ENCODE data around the gene ACP7. TPM values are rescaled to one million over a fixed set of nuclear protein-coding genes. Genes with fewer than 3 reads are reported as not detected.

The ACP7 gene
- polyA plus RNA-seq, 3 donors: 0.31 to 0.76 (median 0.64) TPM

DNA sequence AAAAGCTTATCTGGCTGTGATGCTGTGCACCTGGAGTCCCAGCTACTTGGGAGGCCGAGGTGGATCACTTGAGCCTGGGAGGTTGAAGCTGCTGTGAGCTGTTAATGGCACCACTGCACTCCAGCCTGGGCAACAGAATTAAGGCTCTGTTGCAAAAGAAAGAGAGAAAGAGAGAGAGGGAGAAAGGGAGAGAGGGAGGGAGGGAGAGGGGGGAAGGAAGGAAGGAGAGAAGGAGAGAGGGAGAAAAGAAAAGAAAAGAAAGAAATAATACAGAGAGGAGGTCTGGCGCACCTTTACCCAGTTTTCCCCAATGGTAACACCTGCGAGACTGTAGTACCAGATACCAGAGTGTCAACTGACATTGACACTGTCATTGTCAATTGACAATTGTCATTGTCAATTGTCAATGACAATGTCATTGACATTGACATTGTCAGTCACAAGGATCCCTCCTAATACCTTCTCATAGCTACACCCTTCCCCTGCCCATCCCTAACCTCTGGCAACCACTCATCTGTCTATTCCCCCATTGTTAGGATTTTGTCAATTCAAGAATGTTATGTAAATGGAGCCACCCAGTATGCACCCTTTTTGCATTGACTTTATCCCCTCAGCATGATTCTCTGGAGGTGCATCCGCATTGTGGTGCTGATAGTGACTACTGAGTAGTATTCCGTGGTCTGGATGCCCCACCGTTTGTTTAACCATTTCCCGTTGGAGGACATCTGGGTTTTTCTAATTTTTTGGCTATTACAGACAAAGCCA is 62.7 kb downstream of the ACP7 start:
- DNase-seq (ENCODE audit: low read depth in 3 of 3, low spot score in 2 of 3): no peak

DNA sequence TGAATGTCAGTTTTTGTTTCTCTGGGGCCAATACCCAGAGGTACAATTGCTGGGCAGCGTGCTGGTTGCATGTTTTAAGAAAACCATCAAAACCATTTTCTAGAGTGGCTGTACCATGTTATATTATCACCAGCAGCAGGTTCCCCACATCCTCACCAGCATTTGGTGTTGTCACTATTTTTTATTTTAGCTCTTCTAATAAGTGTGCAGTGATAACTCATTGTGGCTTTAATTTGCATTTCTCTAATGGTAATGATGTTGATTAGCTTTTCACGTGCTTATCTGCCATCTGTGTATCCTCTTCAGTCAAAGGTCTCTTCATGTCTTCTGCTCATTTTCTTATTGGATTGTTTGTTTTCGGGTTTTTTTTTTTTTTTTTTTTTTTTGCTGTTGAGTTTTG is 63.3 kb downstream of the ACP7 start:
- no peak for DNase-seq (ENCODE audit: low read depth in 3 of 3, low spot score in 2 of 3)

DNA sequence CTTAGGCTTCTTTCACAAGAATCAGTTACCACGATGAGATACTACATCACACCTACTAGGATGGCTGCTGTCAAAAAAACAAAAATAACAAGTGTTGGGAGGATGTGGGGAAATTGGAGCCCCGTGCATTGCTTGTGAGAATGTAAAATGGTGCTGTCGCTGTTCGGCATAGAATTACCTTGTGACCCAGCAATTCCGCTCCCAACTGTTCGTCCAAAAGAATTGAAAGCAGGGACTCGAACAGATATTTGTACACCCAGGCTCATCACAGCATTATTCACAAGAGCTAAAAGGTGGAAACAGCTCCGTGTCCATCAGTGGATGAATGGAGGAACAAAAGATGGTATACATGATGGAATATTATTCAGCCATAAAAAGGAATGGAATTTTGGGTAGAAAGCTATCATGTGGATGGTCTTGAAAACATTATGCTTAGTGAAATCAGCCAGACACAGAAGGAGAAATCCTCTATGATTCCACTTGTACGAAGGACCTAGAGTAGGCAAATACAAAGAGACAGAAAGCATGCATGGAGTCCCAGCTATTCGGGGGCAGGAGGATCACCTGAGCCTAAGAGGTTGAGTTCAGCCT is 64.9 kb downstream of the ACP7 start:
- no peak for DNase-seq (ENCODE audit: low read depth in 3 of 3, low spot score in 2 of 3)

DNA sequence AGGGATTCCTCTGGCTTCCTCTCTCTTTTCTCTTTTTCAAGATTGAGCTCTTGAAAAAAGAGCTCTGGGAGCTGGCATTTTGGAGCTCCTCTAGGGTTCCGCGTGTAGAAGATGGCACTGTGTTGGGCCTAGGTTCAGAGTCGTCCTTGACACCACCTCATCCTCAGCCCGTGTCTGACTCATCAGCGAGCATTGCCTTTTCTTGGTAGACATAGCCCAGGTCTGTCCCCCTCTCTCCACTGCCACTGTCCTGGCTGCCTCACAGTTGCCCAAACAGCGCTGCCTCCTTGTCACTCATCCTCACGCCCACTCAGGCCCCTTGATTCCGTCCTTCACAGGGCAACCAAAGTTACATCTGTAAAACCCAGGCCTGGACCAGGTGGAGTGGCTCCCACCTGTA is 66.1 kb downstream of the ACP7 start:
- no peak for DNase-seq (ENCODE audit: low read depth in 3 of 3, low spot score in 2 of 3)

DNA sequence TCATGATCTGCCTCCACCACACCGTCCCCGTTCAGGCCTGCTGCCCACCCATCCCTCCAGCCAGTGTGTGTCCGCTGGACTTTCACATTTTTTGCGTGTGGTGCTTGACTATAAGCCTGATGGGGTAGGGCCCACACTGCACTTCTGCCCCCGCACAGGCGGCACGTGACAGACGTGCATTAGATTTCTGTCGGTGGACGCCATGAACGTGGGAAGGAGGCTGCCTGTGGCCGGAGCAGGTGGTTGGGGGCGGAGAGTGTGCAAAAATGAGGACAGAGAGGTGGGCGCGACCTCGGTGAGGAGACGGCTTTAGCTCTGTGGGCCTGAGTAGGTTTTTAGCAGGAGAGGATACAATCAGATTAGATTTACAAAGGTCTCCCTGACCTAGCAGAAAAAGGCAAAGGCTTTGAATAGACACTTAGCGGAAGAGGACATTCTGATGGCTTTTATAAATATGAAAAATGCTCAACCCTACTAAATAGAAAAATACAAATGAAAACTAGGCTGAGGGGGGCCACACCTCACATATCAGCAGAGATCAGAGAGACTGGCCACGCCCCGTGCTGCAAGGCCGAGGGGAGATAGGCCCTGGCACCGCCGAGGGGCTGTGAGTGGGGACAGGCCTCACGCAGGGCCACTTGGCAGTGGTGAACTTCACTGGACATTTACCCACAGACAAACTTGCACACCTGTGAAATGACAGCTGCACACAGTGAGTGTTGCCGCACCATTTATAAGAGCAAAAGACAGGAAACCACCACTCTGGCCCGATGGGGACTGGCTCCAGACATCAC is 66.8 kb downstream of the ACP7 start:
- no peak for DNase-seq (ENCODE audit: low read depth in 3 of 3, low spot score in 2 of 3)

DNA sequence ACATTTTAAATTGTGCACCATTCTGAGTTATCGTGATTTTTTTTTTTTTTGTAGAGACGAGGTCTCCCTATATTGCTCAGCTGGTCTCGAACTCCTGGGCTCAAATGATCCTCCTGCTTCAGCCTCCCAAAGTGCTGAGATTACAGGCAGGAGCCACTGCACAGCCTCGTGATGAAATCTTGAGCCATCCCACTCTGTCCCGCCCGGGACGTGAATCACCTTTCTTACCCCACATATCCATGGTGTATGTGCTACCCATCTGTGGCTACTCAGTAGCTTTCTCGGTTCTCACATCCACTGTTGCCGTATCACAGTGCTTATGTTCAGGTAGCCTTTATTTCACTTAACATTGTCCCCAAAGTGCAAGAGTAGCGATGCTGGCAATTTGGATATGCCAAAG is 67.9 kb downstream of the ACP7 start:
- DNase-seq (ENCODE audit: low read depth in 3 of 3, low spot score in 2 of 3): no peak

DNA sequence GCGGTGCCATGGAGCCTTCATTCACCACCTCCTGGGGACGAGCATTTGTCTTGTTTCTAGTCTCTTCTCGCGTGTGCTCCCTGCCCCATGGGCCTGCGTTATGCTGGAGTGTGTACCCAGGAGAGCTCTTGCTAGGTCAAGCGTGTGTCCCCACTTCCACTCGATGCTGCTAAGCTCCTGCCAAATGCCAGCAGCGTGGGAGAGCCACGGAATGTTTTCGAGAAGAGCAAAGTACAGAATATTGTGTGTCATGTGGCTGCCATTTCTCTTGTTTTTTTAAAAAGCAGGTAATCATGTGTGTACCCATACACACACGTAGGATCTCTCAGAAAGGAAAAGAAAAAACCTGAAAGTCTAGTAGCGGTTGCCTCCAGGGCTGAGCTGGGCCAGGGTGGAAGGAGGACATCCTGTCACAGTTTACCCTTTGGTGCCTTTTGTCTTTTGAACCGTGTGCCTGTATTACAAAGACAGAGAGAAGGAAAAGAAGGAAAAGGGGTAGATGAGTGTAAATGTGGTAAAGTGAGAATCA is 70.0 kb downstream of the ACP7 start:
- DNase-seq (ENCODE audit: low read depth in 3 of 3, low spot score in 2 of 3): no peak

DNA sequence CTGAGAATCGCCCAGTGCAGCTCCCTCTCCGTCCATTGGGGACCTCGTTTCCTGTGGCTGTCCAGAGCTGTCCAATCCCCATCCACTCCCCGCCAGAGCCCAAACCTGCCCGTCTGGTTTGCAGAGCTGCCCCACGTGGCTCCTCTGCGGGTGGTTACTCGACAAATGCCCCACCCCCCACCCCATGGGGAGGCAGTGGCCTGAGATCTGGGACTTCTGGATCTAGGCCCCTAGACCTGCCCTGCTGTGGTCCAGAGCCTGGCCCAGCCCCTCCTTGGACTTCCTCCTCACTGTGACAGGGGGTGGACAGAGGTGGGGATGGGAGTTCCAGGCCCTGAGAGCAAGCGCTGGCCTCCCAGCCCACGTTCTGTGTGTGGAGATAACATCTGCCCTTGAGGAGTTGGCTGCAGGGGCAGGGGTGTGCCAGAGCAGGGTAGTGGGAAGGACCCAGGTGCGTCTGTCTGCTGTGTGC is 70.5 kb downstream of the ACP7 start:
- DNase-seq (ENCODE audit: low read depth in 3 of 3, low spot score in 2 of 3): no peak

DNA sequence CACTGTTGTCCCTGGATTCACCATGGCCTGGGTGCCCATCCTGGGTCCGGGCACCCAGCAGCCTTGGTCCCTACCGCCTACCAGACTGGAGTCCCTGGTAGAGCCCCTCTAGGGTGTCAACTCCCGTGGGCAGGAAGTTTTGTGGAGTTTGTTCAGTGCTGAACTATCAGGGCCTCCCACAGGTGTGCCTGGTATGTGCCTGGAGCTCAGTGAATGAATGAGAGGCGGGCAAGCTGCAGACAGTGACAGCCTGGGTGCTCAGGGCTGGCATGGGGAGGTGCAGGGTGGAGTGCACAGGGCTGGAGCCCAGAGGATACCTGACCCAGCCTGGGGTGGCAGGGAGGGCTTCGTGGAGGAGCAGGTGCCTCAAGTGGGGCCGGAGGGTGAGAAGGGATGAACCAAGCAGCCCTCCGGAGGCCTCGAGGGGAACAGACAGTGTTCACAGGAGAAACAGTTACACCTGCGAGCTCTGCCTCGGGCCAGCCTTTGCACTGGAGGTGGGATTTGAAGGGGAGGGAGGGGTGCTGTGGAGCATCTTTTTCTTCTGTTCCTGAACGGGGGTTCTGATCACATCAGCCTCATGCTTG is 71.0 kb downstream of the ACP7 start:
- no peak for DNase-seq (ENCODE audit: low read depth in 3 of 3, low spot score in 2 of 3)

DNA sequence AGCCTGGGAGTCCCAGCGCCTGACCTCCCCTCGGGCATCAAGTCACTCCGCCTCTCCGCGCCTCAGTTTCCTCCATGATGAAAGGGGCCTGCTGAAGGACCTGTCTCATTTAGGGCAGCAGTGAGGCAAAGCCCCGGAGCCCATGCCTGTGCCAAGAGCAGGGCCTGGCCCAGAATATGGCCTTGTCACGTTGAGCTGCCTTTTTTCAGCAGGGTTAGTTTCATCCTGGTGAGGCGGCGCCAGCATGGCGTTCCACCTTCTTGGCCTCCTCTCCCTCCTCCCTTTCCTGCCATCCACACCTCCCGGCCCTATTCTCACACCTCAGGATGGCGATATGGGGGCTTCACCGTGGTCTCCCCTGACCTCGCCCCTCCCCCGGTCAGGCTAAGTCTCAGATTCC is 71.6 kb downstream of the ACP7 start:
- DNase-seq (ENCODE audit: low read depth in 3 of 3, low spot score in 2 of 3): no peak

DNA sequence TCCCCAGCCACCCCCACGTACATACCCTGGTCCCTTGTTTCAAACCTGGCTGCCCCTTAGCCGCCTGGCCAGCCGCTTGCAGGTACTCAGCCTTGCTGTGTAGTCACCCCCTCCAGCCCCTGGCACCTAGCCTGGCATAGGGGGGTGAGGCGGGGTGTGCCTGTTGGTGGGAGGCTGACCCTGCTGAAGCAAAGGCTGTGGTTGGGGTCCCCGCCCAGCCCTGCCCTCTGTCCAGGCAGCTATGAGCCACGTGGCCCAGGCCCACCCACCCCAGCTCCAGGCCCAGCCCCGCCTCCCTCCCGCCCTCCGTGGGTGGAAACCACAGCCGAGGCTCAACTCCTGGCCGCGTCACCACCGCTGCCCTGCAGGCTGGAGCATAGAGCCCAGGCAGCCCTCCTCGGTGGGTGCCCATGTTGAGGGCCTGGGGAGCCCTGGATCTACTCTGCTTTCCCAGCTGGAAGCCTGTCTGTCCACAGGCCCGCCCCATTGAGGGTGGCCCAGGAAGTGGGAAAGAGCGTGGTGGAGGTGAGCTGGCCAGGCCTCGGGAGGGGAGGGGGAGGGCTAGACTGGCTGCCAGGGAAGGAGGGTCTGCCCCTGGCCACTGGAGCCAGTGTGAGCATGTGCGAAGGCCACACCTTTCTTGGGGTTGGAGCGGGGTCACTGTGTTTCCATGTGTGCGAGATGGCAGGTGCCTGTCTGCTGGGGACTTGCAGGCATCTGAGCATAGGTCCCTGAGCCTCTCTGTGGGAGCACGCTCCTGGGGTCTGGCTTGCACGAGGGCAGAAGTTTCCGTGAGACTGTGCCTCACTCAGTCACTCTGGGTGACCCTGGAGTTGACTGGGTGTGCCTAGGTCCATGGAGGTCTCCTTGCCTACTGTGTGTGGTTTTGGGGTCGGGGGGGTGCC is 72.4 kb downstream of the ACP7 start:
- DNase-seq (ENCODE audit: low read depth in 3 of 3, low spot score in 2 of 3): no peak

DNA sequence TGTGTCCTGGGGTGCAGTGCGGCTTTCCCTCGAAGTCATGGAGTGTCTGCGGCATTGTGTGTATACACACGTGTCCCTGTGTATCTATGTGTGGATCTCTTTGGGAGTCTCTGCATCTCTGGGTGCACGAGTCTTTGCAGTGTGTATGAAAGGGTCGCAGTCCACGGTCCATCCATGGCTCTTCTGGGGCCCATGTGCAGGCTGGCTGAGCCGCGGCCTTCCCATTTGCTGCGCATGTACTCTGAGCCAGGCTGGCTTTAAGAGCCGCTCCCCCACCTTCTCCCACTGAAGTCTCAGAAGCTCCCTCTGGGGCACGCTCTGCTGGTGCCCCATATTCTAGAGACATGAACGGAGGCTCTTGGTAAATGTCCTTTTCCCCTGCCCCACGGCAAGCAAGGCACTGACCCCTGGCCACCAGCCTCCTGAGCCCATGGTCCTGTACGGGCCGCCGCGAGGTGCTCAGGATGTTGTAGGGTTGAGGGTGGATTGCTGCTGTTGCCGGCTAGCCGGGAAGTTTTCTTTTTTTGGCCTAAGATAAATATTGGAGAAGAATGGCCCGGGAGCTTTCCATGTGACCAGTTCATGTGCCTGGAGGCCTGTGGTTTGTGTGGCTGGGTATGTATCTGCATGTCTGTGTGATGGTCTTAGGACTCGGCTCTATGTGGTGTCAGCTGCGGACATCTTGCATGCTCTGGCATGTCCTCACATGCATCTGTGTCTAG is 73.3 kb downstream of the ACP7 start:
- no peak for DNase-seq (ENCODE audit: low read depth in 3 of 3, low spot score in 2 of 3)

DNA sequence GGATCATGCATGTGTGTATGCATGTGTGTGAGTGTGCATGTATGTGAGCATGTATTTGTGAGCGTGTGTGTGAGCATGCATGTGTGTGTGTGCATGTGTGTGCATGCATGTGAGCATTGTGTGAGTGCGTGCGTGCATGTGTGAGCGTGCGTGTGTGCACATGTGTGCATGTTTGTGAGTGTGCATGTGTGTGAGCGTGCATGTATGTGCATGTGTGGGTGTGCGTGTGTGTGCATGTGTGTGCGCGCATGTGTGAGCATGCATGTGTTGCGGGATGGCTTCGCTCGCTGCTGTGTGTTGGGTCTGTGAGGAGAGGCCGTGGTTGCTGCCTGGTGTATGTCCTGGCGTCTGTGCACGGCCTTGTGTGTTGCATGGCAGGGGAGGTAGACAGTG is 73.8 kb downstream of the ACP7 start:
- DNase-seq (ENCODE audit: low read depth in 3 of 3, low spot score in 2 of 3): no peak

DNA sequence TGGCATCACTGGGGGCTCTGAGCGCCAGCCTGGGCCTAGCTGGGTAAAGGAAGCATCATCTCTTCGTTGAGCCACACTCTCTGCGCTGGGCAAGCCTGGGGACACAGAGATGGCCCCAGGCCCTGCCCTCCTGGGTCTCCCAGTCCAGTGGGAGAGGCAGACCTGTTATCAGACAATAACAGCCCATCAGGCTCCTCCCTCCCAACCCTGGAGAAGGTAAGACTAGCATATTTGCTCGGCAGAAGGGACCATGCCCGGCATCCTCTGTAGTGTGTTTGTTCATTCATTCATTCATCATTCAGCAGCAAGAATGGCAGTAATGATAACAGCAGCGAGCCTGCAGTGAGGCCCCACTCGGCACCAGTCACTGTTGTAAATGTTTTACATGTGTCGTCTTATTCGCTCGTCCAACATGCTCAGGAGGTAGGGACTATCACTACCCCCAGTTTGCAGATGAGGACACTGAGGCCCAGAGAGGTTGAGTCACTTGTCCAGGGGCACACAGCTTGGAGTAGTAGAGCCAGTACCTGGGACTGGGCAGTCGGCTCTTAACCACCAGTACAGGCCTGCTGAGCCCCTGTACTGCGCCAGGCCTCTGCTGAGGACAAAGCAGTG is 74.6 kb downstream of the ACP7 start:
- DNase-seq (ENCODE audit: low read depth in 3 of 3, low spot score in 2 of 3): no peak

DNA sequence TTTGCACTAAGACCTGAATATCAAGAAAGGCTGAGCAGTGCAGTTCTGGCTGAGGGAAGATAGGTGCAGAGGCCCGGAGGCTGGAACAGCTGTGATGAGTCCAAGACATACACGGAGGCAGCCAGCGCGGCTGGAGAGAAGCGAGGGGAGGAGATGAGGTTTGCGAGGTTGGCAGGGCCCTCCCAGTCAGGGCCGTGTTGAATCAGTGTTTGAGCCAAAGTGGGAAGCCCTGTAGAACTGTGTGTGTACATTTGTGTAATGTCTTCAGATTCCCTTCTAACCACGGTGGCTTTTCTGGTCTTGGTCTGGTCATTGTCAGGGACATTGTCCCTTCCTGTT is 76.3 kb downstream of the ACP7 start:
- DNase-seq (ENCODE audit: low read depth in 3 of 3, low spot score in 2 of 3): no peak

All from right renal cortex interstitium (tissue), 3 donors.